ENCODE results near the gene MAZ. TPM values are rescaled to one million over a fixed set of nuclear protein-coding genes. Genes with fewer than 3 reads are reported as not detected.

Gene MAZ
- total RNA-seq, 3 donors from 2014 or later (not counting 1 experiment from before 2014, with no cell fraction given), result 234 to 265 (median 252) TPM

DNA sequence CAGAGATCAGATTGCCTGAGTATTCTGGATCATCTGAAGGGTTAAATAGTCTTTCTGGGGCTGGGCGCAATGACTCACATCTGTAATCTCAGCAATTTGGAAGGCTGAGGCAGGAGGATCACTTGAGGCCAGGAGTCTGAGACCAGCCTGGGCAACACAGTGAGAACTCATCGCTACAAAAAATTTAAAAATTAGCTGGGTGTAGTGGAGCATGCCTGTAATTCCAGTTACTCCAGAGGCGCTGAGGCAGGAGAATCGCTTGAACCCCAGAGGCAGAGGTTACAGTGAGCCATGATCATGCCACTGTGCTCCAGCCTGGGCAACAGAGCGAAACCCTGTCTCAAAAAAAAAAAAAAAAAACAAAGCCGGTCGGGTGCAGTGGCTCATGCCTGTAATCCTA, 29.6 kb downstream of the MAZ start:
- Histone ChIP-seq H3K36me3 (ENCODE audit: control insufficient read depth, insufficient read depth, low read length) (peaks cover 65% of the 10 kb centered on the region), H3K27ac (ENCODE audit: low read length) (no peak overlapping the region), H3K9me3 (ENCODE audit: control insufficient read depth, insufficient read depth, low read length) (no peaks in the 10 kb centered on the region), H3K4me1 (ENCODE audit: control insufficient read depth, insufficient read depth, low read length) (no peaks in the 10 kb centered on the region), H3K27me3 (ENCODE audit: control insufficient read depth, insufficient read depth, low read length) (no peaks in the 10 kb centered on the region), H3K4me3 (ENCODE audit: low read length) (no peak overlapping the region)
- H3K4me3 Mint-ChIP-seq, result no peak overlapping the region
- 96% methylated on average over 5 of the region's 7 CpGs for WGBS (ENCODE audit: insufficient coverage)
- H3K4me1 Mint-ChIP-seq, result no peaks in the 10 kb centered on the region
- ATAC-seq (no peak), DNase-seq (no peak)
- no peaks in the 10 kb centered on the region for H3K9me3 Mint-ChIP-seq
- intact Hi-C loops (cut with micrococcal nuclease), result no loop called here
- no peaks in the 10 kb centered on the region for H3K36me3 Mint-ChIP-seq
- no peak overlapping the region for H3K27ac Mint-ChIP-seq
- H3K27me3 Mint-ChIP-seq (ENCODE audit: low read depth in 2 of 2), result no peaks in the 10 kb centered on the region
- TF ChIP-seq, protein P1, sequence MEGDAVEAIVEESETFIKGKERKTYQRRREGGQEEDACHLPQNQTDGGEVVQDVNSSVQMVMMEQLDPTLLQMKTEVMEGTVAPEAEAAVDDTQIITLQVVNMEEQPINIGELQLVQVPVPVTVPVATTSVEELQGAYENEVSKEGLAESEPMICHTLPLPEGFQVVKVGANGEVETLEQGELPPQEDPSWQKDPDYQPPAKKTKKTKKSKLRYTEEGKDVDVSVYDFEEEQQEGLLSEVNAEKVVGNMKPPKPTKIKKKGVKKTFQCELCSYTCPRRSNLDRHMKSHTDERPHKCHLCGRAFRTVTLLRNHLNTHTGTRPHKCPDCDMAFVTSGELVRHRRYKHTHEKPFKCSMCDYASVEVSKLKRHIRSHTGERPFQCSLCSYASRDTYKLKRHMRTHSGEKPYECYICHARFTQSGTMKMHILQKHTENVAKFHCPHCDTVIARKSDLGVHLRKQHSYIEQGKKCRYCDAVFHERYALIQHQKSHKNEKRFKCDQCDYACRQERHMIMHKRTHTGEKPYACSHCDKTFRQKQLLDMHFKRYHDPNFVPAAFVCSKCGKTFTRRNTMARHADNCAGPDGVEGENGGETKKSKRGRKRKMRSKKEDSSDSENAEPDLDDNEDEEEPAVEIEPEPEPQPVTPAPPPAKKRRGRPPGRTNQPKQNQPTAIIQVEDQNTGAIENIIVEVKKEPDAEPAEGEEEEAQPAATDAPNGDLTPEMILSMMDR (IDR thresholded peaks at IDR 0.05), result no peak

GRCh38 chr16:29836623-29837022, 30.3 kb downstream of the MAZ start:
- Histone ChIP-seq H3K36me3 (ENCODE audit: control insufficient read depth, insufficient read depth, low read length) (peaks cover 64% of the 10 kb centered on the region), H3K9me3 (ENCODE audit: control insufficient read depth, insufficient read depth, low read length) (no peaks in the 10 kb centered on the region), H3K4me3 (ENCODE audit: low read length) (no peak overlapping the region), H3K4me1 (ENCODE audit: control insufficient read depth, insufficient read depth, low read length) (no peaks in the 10 kb centered on the region), H3K27ac (ENCODE audit: low read length) (no peak overlapping the region), H3K27me3 (ENCODE audit: control insufficient read depth, insufficient read depth, low read length) (no peaks in the 10 kb centered on the region)
- Mint-ChIP-seq H3K4me3 (no peak overlapping the region), H3K27ac (no peak overlapping the region), H3K9me3 (no peaks in the 10 kb centered on the region), H3K27me3 (ENCODE audit: low read depth in 2 of 2) (no peaks in the 10 kb centered on the region), H3K4me1 (no peaks in the 10 kb centered on the region), H3K36me3 (no peaks in the 10 kb centered on the region)
- intact Hi-C loops (cut with micrococcal nuclease), result no loop called here
- WGBS (ENCODE audit: insufficient coverage), result 96% methylated on average over 15 of the region's 15 CpGs
- DNase-seq (no peak), ATAC-seq (no peak)
- TF ChIP-seq, protein P1 (IDR thresholded peaks at IDR 0.05), result no peak

GRCh38 chr16:29837841-29838240, 31.5 kb downstream of the MAZ start:
- H3K36me3 Mint-ChIP-seq, result no peaks in the 10 kb centered on the region
- H3K4me3 Mint-ChIP-seq, result no peak overlapping the region
- H3K4me1 Mint-ChIP-seq, result no peaks in the 10 kb centered on the region
- no peaks in the 10 kb centered on the region for H3K4me1 ChIP-seq (ENCODE audit: control insufficient read depth, insufficient read depth, low read length)
- no peaks in the 10 kb centered on the region for H3K9me3 ChIP-seq (ENCODE audit: control insufficient read depth, insufficient read depth, low read length)
- H3K36me3 ChIP-seq (ENCODE audit: control insufficient read depth, insufficient read depth, low read length), result peaks cover 68% of the 10 kb centered on the region
- ATAC-seq (no peak), DNase-seq (no peak)
- H3K27me3 Mint-ChIP-seq (ENCODE audit: low read depth in 2 of 2), result no peaks in the 10 kb centered on the region
- intact Hi-C loops (cut with micrococcal nuclease), result no loop called here
- no peak overlapping the region for H3K4me3 ChIP-seq (ENCODE audit: low read length)
- H3K27ac ChIP-seq (ENCODE audit: low read length), result no peak overlapping the region
- H3K27me3 ChIP-seq (ENCODE audit: control insufficient read depth, insufficient read depth, low read length), result no peaks in the 10 kb centered on the region
- H3K9me3 Mint-ChIP-seq, result no peaks in the 10 kb centered on the region
- TF ChIP-seq, protein P1 (IDR thresholded peaks at IDR 0.05), result no peak
- 97% methylated on average over 5 of the region's 5 CpGs for WGBS (ENCODE audit: insufficient coverage)
- no peak overlapping the region for H3K27ac Mint-ChIP-seq

- no peaks in the 10 kb centered on the region for H3K36me3 Mint-ChIP-seq
- peaks cover 55% of the 10 kb centered on the region for H3K36me3 ChIP-seq (ENCODE audit: control insufficient read depth, insufficient read depth, low read length)
- H3K4me3 Mint-ChIP-seq, result no peak overlapping the region
- H3K4me1 Mint-ChIP-seq, result no peaks in the 10 kb centered on the region
- TF ChIP-seq, protein P1 (IDR thresholded peaks at IDR 0.05), result no peak
- intact Hi-C loops (cut with micrococcal nuclease), result no loop called here
- no peaks in the 10 kb centered on the region for H3K27me3 ChIP-seq (ENCODE audit: control insufficient read depth, insufficient read depth, low read length)
- DNase-seq (no peak), ATAC-seq (no peak)
- H3K4me1 ChIP-seq (ENCODE audit: control insufficient read depth, insufficient read depth, low read length), result no peaks in the 10 kb centered on the region
- 95% methylated on average over 4 of the region's 6 CpGs for WGBS (ENCODE audit: insufficient coverage)
- H3K27me3 Mint-ChIP-seq (ENCODE audit: low read depth in 2 of 2), result no peaks in the 10 kb centered on the region
- no peak overlapping the region for H3K4me3 ChIP-seq (ENCODE audit: low read length)
- no peaks in the 10 kb centered on the region for H3K9me3 Mint-ChIP-seq
- no peak overlapping the region for H3K27ac Mint-ChIP-seq
- H3K9me3 ChIP-seq (ENCODE audit: control insufficient read depth, insufficient read depth, low read length), result no peaks in the 10 kb centered on the region
- no peak overlapping the region for H3K27ac ChIP-seq (ENCODE audit: low read length)
These were observed 33.5 kb downstream of the MAZ start for GRCh38 chr16:29839822-29840221.

Data from natural killer cell (primary cell).